ENCODE data around the gene SLC27A4.

DNA sequence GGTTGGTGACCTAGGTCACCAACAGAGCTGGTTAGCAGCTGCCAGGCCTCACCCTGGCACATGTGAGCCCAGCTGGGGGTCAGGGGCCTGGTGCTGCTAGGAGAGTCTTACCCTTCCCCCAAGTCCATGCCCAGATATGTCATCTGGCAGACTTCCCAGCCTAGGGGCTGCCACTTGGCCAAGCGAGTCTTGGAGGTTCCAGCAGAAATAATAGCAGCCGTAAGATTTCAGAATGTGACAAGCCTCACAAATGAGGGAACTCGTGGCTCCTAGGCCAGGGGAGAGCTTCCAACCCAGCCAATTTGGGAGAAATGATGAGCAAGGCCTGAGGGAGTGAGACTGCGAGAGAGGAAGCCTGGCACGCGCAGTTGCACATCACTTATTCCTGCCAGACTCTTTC, 41.9 kb downstream of the SLC27A4 start:
- TF ChIP-seq GATA3 (IDR thresholded peaks at IDR 0.05; ENCODE audit: low read depth, low read length) (no peak), GATA2 (IDR thresholded peaks at IDR 0.05; ENCODE audit: low read depth, low read length) (no peak)

Measured in SH-SY5Y (cell line).